ENCODE data around the gene UGT8. TPM values are rescaled to one million over a fixed set of nuclear protein-coding genes. Genes with fewer than 3 reads are reported as not detected.

Gene UGT8
- total and polyA plus RNA-seq, 2 of the 8 experiments (the other 6 are each of a cell fraction or from before 2014, with no cell fraction given) = 16.9 to 26.9 TPM

DNA sequence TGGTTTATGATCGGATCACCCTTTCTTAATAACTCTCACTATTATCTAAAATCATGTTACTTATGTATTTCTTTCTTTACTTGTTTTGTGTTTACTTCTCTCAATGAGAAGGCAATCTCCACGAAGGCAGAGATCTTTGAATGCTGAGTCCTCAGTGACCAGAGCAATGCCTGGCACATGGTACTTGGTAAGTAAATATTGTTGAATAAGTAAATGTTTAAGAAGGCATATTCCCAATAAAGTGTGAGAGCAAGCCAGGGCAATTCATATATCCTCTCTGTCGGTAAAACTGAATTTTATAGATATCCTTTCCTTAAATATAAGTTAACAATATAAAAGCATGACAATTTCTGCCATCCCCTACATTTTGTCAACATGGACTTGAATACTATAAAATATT lies 94.4 kb downstream of the UGT8 start:
- Histone ChIP-seq H2BK15ac (ENCODE audit: low read length) (no peak overlapping the region), H2BK120ac (replicated peaks; ENCODE audit: low read depth, low read length) (no peak overlapping the region), H3K79me2 (ENCODE audit: control insufficient read depth in 1 of 2, insufficient read depth in 2 of 2, low read length in 2 of 2) (no peaks in the 10 kb centered on the region), H3K4me3 (ENCODE audit: extremely low read depth in 1 of 4, insufficient read depth in 2 of 4, low read depth in 3 of 4, low read length in 4 of 4) (no peak overlapping the region), H4K5ac (ENCODE audit: insufficient read length, low read depth, low read length) (no peak overlapping the region), H3K9ac (replicated peaks in 1 of 4; ENCODE audit: extremely low read depth in 1 of 4, low read depth in 3 of 4, low read length in 3 of 4) (no peak overlapping the region), H2BK5ac (ENCODE audit: low read depth, low read length) (no peak overlapping the region), H2BK12ac (ENCODE audit: low read depth, low read length) (no peak overlapping the region), H3K18ac (ENCODE audit: extremely low read depth, low read length) (no peak overlapping the region), H2BK20ac (ENCODE audit: low read length) (no peak overlapping the region), H4K91ac (replicated peaks; ENCODE audit: insufficient read length, low read length) (no peak overlapping the region), H3K79me1 (ENCODE audit: low read depth, low read length) (no peaks in the 10 kb centered on the region), H3K4ac (replicated peaks; ENCODE audit: insufficient read length, low read depth, low read length) (no peak overlapping the region), H3K14ac (ENCODE audit: insufficient read length) (no peak overlapping the region), H3K27ac (ENCODE audit: low read depth, low read length) (no peak overlapping the region), H4K20me1 (replicated peaks in 1 of 2; ENCODE audit: control insufficient read depth in 1 of 2, insufficient read depth in 2 of 2, low read length in 2 of 2) (no peaks in the 10 kb centered on the region), H2AFZ (ENCODE audit: low read length) (no peak overlapping the region), H3K23ac (ENCODE audit: insufficient read length) (no peak overlapping the region), H3K4me2 (ENCODE audit: insufficient read depth in 1 of 2, low read depth in 2 of 2, low read length in 2 of 2) (no peak overlapping the region), H3K4me1 (replicated peaks in 1 of 4; ENCODE audit: control insufficient read depth in 3 of 4, insufficient read depth in 4 of 4, low read length in 3 of 4) (no peaks in the 10 kb centered on the region), H4K8ac (ENCODE audit: extremely low read depth, insufficient read depth, low read length) (no peak overlapping the region), H3K9me3 (ENCODE audit: insufficient read depth in 2 of 2, low read depth in 1 of 2, low read length in 1 of 2) (no peaks in the 10 kb centered on the region), H3K56ac (replicated peaks; ENCODE audit: insufficient read length, low read depth, low read length) (no peak overlapping the region), H3K27me3 (replicated peaks in 1 of 4; ENCODE audit: control insufficient read depth in 3 of 4, extremely low read depth in 1 of 4, insufficient read depth in 3 of 4, low read length in 3 of 4) (peaks cover 0 to under 1% (median 0%) of the 10 kb centered on the region in 4 experiments; a peak in 1 of 7 replicates), H2AK5ac (ENCODE audit: low read depth, low read length) (no peak overlapping the region), H3K23me2 (ENCODE audit: low read depth, low read length) (no peaks in the 10 kb centered on the region), H3K36me3 (ENCODE audit: control insufficient read depth in 2 of 4, insufficient read depth in 4 of 4, low read length in 3 of 4) (no peaks in the 10 kb centered on the region)
- no peak for DNase-seq (ENCODE audit: low read depth in 1 of 2, low spot score in 2 of 2)
- FAIRE-seq = no peak
- ChIA-PET CTCF (ENCODE audit: partially characterized antibody) (no interaction called here), POLR2A (ENCODE audit: partially characterized antibody) (no interaction called here)
- WGBS, 2 experiments (ENCODE audit: extremely low coverage in 1 of 2, insufficient coverage in 1 of 2, insufficient read length in 1 of 2, insufficient replicate concordance in 2 of 2, low coverage in 1 of 2, low lambda C conversion rate in 2 of 2, missing lambda C conversion rate in 1 of 2) = 85% methylated on average over 3 of the region's 3 CpGs; no CpG with 5 or more reads in 1 of the 2 experiments
- TF ChIP-seq KDM1A (IDR thresholded peaks at IDR 0.05; ENCODE audit: borderline replicate concordance, low read length) (no peak), CHD1 (IDR thresholded peaks at IDR 0.05; ENCODE audit: low read depth, low read length) (no peak), TBP (IDR thresholded peaks at IDR 0.05; ENCODE audit: low read depth, low read length) (no peak), RAD21 (IDR thresholded peaks at IDR 0.05 in 1 of 2, conservative IDR thresholded peaks at IDR 0.05 in 1 of 2; ENCODE audit: low read depth in 2 of 2, low read length in 2 of 2) (no peak), CBX8 (IDR thresholded peaks at IDR 0.05; ENCODE audit: borderline replicate concordance, low read depth, low read length) (no peak), SIRT6 (IDR thresholded peaks at IDR 0.05; ENCODE audit: low read length) (no peak), YY1 (IDR thresholded peaks at IDR 0.05; ENCODE audit: low read depth, low read length) (no peak), SAP30 (IDR thresholded peaks at IDR 0.05; ENCODE audit: insufficient read depth, insufficient replicate concordance, low read length) (no peak), EP300 (IDR thresholded peaks at IDR 0.05; ENCODE audit: borderline replicate concordance in 1 of 2, low read depth in 2 of 2, low read length in 2 of 2) (no peak), RBBP5 (IDR thresholded peaks at IDR 0.05; ENCODE audit: borderline replicate concordance, low read depth, low read length) (no peak), ASH2L (IDR thresholded peaks at IDR 0.05; ENCODE audit: low read length) (no peak), ATF3 (IDR thresholded peaks at IDR 0.05; ENCODE audit: insufficient read depth, low read depth, low read length) (no peak), RFX5 (IDR thresholded peaks at IDR 0.05; ENCODE audit: borderline replicate concordance, low read depth, low read length) (no peak)

Measured in H1 (cell line).